GM18868 (cell line): ENCODE data around the gene VPS13A.
"Not testable (repeated sequence)": the region's sequence is repeated elsewhere in the genome, so short reads cannot be mapped to it uniquely, and the experiment has no call there.

Source experiments
- ATAC-seq: cut with Tn5 transposase; IDR thresholded peaks from one replicate; pipeline ENCODE4 v1.9.1; 2021; ENCODE audit warnings: mild to moderate bottlenecking, moderate library complexity; ENCODE audit not compliant: unreplicated experiment

Gene VPS13A

DNA sequence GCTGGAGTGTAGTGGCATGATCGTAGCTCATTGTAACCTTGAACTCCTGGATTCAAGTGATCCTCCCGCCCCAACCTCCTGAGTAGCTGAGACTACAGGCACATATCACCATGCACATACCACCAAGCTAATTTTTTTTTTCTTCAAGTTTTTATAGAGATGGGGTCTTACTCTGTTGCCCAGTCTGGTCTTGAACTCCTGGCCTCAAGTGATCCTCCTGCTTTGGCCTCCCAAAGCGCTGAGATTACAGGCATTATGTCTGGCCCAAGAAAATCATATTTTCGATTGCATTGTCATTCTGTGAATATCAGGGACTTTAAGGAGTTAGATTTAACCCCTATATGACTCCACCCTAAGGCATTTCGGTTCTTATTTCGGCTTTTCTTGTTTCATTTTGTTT is 116.6 kb downstream of the VPS13A start:
- ATAC-seq = no peak

GRCh38 chr9:77304543-77304942 is 127.2 kb downstream of the VPS13A start:
- no peak for ATAC-seq

DNA sequence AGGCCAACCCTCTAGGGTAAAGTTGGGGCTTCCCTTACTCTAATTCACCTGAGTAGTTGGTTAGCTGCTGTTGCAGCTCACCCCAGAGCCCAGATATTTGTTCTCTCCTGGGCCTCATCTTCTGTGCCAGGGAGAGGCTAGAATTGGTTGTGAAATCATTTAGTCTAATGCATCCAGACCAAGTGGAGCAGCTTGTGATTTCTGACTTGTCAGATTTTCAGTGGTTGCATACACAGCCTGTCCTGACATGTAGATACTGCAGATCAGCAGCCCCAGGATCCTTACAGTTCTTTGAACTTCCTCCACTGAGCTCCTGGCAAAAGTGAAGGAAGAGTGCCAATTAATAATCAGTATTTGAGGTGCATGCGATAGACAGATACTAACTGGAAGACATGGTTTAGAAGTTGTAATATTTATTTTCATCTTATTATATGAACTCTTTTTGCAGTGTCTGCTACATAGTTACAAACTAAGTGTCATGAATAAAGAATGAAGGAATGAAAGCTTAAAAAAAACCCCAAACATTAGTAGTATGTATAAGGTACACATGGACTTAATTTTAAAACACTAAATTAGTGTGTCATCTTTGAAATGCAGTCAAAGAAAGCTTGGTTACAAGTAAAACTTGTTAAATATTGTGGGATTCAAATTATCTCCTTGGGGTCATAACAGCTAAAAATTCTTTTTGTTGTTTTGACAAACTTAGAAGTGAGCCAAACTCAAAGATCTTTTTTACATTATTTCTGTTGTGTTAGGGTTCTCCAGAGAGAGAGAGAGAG is 128.5 kb downstream of the VPS13A start:
- no peak for ATAC-seq

- ATAC-seq = no peak
Observed at GRCh38 chr9:77307166-77307565, 129.8 kb downstream of the VPS13A start.

GRCh38 chr9:77316058-77316457 is 138.7 kb downstream of the VPS13A start:
- no peak for ATAC-seq

DNA sequence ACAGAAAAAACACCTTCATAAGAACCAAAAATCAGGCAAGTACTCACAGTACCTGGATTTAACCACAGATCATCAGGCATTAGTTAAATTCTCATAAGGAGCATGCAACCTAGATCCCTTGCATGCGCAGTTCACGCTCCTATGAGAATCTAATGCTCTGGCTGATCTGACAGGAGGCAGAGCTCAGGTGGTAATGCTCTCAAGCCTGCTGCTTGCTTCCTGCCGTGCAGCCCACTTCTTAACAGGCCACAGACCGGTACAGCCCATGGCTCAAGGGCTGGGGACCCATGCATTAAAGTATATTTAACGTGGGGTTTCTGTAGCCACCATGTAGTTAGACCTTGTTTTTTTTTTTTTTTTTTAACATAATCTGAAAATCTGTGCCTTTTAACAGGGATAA is 147.7 kb downstream of the VPS13A start:
- no peak for ATAC-seq

GRCh38 chr9:77328102-77328501 is 150.8 kb downstream of the VPS13A start:
- no peak for ATAC-seq

DNA sequence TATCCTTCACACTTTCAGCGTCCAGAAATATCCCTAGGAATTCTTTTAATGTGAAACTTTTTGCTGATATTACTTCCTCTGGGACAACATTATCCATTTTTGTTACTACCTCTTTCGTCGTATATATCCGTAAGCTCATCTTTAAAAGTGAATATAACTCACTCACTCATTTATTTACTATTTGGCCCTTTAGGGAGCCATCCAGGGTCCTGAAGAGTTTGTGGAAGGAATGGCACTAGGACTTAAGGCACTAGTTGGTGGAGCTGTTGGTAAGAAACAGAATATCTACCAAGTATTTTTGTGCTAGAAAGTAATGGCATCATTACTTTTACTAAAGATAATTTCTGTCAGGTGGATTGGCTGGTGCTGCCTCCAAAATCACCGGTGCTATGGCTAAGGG is 192.7 kb downstream of the VPS13A start:
- no peak for ATAC-seq

- ATAC-seq = no peak
Observed at GRCh38 chr9:77374266-77374665, 196.9 kb downstream of the VPS13A start.

- no peak for ATAC-seq
Observed at GRCh38 chr9:77375956-77376532, 198.7 kb downstream of the VPS13A start.

- ATAC-seq = no peak
Observed at GRCh38 chr9:77384406-77384805, 207.1 kb downstream of the VPS13A start.

- ATAC-seq = no peak
Observed at GRCh38 chr9:77386187-77386586, 208.9 kb downstream of the VPS13A start.

DNA sequence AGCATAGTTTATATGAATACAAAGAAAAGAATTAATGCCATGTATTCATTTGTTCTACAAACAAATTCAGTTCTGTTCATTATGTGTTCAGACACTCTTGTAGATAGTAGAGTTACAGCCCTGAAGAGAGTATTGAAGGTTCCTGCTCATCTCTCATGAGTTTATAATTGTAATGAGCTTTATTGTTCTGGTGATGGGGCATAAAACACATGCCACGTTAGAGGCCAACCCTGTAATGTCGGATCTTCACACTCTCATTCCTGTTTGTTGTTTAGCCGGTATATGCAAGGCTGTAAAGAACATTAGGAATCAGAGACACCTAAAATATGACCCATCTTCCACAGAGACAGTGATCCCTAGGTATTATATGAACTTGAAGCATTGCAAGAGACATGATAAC is 214.5 kb downstream of the VPS13A start:
- no peak for ATAC-seq

DNA sequence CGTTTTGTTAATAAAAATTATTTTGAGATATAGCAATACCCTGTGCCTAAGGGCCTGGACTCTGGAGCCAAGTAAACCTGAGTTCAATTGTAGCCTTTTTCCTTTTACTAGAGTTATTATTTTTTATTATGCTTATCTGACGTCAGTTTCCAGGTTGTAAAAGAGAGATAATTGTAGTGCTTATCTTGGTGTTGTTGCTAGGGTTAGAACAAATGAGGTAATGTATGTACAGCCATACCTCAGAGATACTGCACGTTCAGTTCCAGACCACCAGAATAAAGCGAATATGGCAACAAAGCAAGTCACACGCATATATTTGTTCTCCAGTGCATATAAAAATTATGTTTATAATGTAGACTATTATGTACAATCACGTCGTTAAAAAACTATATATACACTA is 215.0 kb downstream of the VPS13A start:
- no peak for ATAC-seq

DNA sequence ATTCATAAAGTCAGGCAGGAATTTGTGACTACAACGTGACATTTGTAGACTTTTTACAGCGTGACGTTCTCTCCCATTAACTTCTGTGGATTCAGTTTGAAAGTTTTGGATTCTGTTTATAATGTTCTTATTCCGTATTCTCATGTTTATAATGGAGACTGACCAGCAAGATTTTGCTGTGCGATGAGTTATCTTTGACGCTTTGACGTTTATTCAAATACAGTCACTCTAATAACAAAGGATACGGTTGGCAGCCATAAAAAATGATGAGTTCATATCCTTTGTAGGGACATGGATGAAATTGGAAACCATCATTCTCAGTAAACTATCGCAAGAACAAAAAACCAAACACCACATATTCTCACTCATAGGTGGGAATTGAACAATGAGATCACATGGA is 221.2 kb downstream of the VPS13A start:
- ATAC-seq = not testable (repeated sequence)

DNA sequence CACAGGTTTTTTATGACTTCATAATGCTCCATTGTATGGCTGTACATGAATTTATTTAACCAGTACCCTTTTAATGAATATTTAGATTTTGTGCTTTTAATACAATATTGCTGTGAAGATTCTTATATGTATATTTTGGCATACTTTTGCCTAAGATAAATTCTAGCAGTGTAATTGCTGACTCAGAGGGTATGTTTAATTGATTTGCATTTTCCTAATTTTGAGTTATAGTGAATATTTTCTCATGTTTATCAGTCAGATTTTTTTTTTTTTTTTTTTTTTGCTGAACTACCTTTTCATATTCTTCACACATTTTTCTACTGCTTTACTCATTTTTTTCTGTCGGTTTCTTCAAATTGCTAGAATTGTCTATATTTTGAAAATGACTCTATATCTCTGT is 222.6 kb downstream of the VPS13A start:
- no peak for ATAC-seq

DNA sequence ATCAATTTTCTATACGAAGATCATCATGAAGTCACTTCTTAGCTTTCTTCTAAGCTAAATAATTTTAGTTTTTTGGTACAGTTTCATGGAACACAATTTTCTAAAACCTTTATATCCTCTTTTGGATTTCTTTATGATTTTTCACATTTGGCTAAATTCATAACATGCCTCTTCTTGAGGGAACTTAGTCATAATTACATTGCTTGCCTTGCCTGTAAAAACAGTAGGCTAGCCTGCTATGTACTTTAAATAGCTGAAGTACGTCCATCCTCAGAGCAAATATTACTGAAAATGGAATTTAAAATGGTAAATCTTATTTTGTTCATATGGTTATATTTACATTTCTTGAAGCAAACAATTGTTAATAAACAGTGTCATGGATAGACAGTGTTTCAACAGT is 225.0 kb downstream of the VPS13A start:
- ATAC-seq = no peak

- no peak for ATAC-seq
Observed at GRCh38 chr9:77403239-77403638, 225.9 kb downstream of the VPS13A start.

DNA sequence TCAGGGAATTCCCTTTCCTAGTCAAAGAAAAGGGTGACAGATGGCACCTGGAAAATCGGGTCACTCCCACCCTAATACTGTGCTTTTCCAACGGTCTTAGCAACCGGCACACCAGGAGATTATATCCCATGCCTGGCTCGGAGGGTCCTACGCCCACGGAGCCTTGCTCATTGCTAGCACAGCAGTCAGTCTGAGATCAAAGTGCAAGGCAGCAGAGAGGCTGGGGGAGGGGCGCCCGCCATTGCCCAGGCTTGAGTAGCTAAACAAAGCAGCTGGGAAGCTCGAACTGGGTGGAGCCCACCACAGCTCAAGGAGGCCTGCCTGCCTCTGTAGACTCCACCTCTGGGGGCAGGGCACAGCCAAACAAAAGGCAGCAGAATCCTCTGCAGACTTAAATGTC is 231.2 kb downstream of the VPS13A start:
- not testable (repeated sequence) for ATAC-seq

DNA sequence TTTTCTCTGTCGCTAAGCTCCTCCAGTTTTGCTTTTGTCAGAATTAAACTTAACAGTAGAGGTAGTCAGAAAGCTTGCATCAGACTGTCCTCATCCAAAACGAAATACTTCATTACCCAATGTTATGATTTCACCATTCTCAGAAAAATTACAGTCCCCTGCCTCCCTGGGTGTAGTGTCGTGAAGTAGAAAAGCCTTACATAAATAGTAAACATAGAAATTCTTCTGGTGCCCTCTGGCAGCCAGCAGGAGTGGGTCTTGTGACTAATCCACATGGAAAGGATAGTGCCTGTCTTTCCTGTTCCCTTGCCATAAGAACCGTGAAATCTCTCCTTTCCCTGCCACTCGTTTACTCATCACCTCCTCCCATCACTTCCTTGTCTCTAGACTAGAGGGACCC is 240.2 kb downstream of the VPS13A start:
- no peak for ATAC-seq

DNA sequence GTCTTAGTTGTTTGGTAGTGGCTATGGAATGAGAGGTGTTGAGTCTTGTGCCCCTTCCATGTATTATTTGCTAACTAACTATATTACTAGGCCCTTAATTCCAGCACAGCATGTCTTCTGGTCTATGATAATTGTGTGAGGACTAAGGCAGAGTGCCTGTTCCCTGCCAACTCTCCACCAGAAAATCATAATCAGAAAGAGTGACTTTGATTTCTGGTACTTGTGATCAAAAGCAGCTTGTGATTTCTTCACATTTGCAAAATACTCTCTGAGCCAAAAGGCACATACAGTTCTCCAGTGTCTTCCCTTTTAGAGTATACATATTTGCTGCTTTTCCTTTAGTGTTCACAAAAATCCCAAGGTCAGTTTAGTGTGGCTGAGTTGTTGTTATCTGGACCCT is 240.9 kb downstream of the VPS13A start:
- ATAC-seq = no peak

DNA sequence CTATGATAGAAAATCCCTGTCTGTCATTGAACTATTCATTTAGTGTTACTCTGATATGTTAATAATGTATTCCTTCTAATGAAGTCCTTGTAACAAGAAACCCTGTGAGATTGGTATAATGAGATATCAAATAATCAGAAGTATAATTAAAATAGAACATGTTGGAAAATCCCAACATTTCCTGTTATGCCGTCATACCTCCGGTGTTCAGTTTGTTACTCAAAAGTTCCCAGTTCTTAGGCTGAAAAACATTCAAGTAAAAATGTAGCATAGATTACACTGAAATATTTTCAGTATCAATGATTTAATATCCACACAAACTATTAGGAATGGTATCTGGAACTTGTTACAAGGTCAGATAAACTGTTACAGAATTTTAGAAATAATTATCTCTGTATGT is 243.3 kb downstream of the VPS13A start:
- no peak for ATAC-seq
